GM21619 (cell line): ENCODE measurements around the gene ATP8B3.

Experiments used
- ATAC-seq: cut with Tn5 transposase; IDR thresholded peaks from one replicate; pipeline ENCODE4 v1.9.1; 2021; ENCODE audit not compliant: unreplicated experiment

ATP8B3 gene

DNA sequence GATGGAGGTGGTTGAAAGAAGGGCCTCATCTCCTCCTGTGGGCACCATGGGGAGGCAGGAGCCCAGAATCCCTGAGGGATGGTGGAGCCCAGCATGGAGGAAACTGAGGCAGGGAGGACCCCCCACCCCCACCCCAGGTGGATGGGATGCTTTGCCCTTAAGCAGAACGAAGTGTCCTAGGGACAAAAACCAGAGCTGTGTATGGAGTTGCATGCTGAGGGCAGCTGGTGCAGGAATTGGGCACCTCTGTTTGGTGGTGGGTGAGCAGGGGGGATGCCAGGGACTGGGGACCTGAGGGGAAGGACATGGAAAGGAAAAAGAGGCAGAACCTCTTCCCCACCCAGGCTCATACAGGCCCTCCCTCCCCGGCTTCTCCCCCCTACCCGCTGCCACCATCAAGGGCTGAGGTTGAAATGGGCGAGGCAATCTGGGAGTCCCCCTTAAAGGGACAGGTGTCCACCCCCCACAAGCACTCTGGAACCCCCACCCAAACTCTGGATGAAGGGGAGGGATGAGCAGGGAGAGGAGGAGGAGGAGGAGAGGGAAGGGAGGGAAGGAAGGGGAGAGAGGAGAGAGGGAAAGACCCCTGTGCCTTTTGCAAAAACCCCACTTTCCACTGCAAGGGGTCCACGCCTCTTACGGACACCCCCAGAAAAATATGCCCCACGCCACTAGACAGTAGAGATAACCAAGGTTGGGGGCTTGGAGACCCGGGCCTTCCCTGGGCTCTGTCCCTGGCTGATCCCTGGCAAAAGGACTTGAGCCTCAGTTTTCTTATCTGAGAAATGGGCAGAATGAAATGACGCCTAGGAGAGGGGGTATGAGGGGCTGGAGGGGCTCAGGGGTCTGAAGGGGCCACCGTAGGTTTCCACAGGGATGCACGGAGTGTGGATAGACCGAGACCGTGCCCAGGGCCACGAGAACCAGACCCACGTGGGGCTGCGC, 52.8 kb downstream of the ATP8B3 start:
- ATAC-seq: no peak

DNA sequence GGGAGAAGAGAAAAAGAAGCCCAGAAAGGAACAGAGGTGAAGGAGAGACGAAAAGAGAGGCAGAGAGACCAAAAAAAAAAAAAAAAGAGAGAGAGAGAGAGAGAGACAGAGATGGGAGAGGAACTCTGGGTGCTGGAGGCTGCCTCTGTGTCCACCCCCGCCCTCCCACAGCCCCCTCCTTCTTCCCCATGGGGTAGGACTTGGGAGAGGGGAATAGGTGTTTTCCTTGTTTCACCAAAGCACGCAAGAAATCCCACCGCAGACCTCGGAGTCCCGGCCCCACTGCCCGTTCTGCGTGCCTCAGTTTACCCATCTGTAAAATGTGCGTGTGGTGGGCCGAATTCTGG, 53.9 kb downstream of the ATP8B3 start:
- ATAC-seq: no peak

DNA sequence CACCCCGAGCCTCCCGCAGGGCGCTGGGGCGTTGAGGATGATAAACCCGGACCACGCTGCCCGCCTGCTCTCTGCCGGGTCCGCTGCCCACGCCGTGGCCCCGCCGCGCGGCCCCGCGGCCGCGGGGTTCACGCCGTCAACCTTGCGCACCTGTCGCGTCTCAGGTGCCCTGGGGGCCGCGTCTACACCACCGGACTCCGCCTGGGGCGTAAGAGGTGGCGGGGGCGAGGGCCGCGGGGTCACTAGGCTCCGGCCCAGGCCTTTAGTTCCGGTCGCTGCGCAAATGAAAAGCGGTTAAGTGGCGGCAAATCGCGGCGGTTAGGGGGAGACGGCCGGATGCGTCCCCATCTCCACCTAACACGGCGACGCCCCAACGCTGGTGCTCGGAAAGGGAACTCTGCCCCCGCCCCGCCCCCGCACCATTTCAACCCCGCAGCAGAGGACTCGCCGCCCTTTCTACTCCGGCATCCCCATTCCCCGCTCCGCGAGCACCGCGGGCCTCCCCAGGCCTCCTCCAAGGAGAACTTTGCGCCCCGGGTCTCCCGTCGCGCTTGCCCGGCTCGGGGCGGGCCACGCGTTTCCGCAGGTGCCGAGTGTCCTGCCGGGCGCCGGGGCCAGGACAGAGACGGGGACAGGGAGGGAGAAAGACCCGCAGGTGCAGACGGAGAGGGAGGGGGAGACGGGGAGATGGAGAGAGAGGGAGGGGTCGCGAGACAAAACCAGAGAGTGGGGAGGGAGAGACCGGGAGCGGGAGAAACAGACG, 54.4 kb downstream of the ATP8B3 start:
- no peak for ATAC-seq

- ATAC-seq: no peak
These were observed 55.2 kb downstream of the ATP8B3 start for GRCh38 chr19:1756705-1757465.

DNA sequence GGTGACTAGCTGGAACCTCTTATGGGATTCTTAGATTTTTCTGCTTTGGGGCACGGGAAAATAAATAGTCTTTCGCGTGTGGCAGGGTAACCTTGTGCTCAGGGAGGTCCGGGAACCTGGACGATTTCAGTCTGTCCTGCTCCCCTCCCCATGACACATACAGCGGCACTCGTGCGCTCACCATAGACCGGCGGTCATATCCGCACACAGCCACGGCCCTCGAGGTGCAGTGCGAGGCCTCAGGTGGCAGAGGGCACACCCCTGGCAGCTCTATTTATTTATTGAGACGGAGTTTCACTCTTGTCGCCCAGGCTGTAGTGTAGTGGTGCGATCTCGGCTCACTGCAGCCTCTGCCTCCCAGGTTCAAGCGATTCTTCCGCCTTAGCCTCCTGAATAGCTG, 55.8 kb downstream of the ATP8B3 start:
- no peak for ATAC-seq

- ATAC-seq: no peak
These were observed 56.5 kb downstream of the ATP8B3 start for GRCh38 chr19:1755467-1756171.

DNA sequence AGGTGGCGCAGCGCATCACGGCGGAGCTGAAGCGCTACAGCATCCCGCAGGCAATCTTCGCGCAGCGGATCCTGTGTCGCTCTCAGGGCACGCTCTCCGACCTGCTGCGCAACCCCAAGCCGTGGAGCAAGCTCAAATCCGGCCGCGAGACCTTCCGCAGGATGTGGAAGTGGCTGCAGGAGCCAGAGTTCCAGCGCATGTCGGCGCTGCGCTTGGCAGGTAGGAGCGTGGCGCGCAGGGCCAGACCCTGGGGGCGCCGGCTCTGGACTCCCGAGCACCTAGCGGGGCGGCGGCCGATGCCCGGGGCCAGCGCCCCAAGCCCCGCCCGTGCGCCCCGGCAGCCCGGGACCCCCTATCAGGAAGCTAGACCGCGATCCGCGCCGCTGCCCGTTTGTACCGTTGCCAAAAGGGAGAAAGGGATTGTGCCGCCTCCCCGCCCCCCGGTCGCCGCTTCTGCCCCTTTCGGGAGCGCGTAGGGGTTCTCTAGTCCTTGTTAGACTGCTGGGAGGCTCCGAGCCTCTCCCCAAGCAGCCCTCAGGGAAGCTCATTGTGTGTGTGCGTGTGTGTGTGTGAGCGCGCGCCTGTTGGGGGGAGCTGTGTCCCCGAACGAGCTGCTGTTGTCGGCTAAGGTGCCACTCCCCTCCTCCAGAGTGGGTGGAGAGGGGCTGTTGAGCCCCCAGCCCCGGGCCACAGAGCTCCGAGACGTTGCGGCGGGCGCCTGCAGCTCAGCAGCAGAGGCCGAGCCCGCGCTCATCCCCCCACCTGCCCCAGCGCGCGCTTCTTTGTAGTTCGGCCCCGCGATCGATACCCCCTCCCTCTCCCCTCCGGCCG, 57.2 kb downstream of the ATP8B3 start:
- no peak for ATAC-seq

DNA sequence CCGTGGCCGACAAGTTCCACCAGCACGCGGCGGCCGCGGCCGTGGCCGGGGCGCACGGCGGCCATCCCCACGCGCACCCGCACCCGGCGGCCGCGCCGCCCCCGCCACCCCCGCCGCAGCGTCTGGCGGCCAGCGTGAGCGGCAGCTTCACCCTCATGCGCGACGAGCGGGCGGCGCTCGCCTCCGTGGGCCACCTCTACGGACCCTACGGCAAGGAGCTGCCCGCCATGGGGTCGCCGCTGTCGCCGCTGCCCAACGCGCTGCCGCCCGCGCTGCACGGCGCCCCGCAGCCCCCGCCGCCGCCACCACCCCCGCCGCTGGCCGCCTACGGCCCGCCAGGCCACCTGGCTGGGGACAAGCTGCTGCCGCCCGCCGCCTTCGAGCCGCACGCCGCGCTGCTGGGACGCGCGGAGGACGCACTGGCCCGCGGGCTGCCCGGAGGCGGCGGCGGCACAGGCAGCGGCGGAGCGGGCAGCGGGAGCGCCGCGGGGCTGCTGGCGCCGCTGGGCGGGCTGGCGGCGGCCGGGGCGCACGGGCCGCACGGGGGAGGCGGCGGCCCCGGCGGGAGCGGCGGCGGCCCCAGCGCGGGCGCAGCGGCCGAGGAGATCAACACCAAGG, 57.9 kb downstream of the ATP8B3 start:
- no peak for ATAC-seq

DNA sequence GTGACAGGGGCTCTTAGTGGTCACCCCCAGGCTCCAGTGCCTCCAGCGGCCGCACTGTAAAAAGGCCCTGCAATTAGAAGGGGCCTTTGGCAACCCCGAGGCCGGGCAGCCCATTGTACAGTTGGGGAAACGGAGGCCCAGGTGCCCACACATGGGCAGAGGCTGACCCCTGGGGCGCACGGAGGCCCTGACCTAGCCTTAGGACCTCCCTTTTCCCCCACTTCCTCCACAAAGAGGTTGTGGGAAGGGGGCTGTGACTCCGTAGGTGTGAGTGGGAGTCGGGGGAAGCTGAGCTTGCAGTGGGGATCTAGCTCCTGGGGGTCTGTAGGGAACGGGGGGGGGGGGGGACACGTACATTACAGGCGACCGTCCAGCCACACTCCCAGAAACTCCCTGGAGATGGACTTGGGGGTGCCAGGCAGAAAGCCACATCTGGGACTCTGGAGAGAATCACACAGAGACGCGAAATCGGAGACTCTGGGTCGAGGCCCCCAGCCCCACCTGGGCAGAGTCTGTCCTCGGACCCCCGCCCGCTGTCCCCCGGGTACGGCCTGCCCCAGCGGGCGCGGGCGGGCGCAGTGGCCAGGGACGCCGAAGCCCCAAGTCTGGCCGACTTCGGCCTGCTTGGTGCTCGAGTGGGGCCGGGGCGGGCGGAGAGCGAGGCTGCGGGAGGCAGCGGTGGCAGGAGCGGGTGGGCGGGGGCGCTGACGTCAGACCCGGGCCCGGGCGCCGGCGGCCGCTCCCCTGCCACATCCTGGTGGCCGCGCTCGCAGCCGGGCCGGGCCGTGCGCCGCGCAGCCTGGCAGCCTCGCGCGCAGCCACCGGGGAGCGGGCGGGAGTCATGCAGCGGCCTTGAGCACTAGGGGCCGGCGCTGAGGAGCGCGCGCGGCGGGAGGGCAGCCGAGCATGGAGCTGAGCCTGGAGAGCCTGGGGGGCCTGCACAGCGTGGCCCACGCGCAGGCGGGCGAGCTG, 59.0 kb downstream of the ATP8B3 start, which contains the start of gene ONECUT3:
Gene ONECUT3 (plus strand): TSS at position 750 of the 972 bp plus-strand sequence. CDS start 157 bp downstream, at position 907.
- ATAC-seq: no peak

DNA sequence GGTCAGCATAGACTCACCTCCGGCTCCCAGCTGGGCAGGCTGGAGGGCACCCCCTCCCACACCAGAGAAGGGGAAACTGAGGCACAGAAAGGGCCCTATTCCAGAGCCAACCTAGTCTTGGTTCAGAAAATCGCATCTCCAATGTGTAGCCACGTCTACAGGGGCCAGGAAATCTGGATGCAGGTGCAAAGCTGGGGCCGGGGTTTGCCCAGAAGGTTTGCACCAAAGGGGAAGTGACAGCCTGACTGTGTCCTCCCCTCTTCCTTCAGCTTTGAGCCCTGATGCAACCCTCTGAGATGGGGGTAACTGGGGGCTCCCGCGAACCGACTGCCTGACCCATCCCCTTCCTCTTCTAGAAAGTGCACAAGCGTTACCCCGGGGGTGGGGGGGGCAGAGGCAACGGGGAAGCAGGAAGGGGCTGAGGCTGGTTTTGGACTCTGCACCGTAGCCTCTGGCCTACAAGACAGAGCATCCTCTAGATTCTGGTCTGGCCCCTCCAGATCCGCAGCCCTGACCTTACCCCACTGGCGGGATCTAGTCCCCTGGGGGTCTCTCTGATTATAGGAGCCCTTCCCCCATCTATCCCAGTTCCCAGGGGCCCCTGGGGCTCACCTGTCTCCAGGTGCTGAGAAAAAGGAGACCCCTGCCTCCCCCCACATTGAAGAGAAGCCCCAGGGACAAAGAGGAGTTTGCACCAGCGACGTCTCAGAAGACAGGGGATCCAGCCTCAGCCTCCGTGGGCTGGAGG, 59.9 kb downstream of the ATP8B3 start:
- no peak for ATAC-seq

DNA sequence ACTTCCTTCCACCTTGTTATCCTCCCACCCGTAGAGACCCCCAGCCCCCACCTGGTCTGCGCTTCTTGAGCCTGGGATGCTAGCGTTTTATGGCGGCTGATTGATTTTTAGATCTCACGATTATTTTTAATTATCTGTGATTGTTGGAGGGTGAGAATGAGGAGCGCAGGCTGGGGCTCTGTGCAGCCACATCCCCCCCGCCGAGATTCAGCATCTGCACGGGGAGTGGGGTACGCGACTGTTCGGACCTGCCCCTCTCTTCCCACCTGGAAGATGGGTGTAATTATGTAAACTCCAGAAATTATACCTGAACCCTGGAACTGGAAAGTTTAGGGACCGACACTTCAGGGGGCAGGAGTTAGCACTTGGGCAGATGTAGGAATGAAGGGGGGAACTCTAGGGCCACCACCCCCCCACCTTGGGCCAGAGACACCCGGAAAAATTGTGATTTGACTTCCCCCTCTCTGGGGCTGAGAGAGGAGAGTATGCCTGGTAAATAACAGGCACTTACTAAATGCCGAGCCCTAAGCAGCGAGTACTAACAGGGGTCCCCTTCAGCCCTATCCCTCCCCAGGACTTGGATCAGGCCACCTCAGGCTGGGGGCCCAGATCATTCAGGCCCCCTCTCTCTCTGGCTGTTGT, 60.6 kb downstream of the ATP8B3 start:
- no peak for ATAC-seq

DNA sequence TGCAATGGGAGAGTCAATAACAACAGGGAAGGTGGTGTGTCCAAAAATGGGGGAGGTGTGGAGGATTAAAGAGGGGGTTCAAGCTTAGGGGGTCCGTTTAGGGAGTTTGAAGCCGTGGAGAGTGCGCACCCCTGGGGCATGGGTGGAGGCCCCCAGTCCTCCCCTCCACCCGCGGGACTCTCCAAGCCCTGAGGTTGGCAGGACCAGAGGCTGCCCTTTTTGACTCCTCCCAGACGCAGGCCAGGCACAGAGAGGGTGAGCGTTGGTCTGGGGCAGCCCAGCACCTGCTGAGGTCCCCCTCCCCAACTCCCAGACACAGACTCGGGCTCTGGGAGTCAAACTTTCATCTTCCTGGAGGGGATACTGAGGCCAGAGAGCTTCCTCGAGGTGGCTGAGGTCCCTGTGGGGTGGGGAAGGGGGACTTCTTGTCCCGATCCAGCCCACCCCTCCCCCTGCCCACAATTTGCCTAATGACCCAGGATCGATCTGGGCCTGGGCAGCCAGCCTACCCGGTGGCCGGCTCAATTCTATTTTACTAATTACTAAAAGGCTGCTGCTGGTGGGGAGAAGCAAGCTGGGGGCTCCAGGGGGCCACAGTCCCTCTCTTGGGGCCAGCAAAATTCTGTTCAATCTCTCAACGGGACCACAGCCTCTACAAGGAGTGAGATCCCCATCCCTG, 61.6 kb downstream of the ATP8B3 start:
- no peak for ATAC-seq

DNA sequence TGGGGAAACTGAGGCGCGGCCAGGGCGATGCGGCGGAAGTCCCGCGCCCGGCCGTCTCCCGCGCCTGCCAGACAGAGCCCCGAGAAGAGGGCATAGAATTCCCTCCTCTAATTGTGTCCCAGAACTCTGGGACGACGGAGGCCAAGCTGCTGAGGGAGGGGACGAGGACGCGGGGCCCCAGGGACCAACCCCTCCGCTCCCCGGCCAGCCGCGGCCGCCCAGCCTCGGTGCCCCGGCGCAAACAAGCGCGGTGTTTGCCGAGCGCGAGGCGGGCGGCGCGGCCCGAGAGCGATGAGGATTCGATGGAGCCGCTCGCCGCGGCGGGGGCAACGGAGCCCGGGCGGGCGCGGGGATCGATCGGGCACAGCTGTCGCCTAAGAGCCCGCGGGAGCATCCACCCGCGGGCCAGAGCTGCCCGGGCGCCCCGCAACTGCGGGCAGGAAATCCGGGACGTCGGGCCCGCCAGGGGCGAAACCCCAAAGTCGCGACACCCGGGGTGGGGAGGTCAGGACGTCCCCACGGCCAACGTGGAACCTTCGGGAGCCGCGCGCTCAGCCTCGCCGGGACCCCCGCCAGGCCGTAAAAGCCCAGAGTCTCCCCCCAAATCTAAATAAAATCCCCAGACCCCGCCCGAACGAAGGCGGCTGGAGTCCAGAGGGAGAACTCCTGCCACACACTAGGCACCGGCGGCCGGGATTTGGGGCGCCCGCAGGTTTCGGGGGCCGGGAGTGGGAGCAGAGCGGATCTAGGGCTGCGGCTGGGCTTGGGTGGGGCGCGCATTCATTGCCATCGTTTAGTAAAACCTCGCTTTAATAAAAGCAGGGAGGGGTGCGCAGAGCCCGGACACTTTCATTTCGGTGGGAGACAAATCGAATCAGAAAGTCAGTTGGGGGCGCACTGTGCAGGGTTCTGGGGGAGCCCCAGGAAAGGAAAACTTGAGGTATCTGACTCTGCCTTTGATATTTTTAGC, 62.4 kb downstream of the ATP8B3 start:
- ATAC-seq: no peak

- ATAC-seq: no peak
These were observed 63.2 kb downstream of the ATP8B3 start for GRCh38 chr19:1748873-1749341.
